ENCODE results near the gene ZHX3.

ZHX3 gene

GRCh38 chr20:41307021-41307420 lies 10.5 kb downstream of the ZHX3 start:
- no peaks in the 10 kb centered on the region for H3K36me3 ChIP-seq (ENCODE audit: insufficient read depth, low read depth, low read length)
- H3K27me3 ChIP-seq (ENCODE audit: insufficient read depth, low read length) = no peaks in the 10 kb centered on the region
- no peaks in the 10 kb centered on the region for H3K9me3 ChIP-seq (ENCODE audit: insufficient read depth, low read depth, low read length)
- H3K9ac ChIP-seq (ENCODE audit: low read depth, low read length) = no peak overlapping the region
- no peak overlapping the region for H3K4me3 ChIP-seq (ENCODE audit: low read length)
- no peak overlapping the region for H3K27ac ChIP-seq (ENCODE audit: low read length)
- peaks cover 20% of the 10 kb centered on the region for H3K4me1 ChIP-seq (ENCODE audit: insufficient read depth, low read length)

GRCh38 chr20:41306061-41306727 lies 11.3 kb downstream of the ZHX3 start:
- peaks cover 20% of the 10 kb centered on the region for H3K4me1 ChIP-seq (ENCODE audit: insufficient read depth, low read length)
- H3K9ac ChIP-seq (ENCODE audit: low read depth, low read length) = no peak overlapping the region
- H3K36me3 ChIP-seq (ENCODE audit: insufficient read depth, low read depth, low read length) = no peaks in the 10 kb centered on the region
- H3K4me3 ChIP-seq (ENCODE audit: low read length) = no peak overlapping the region
- H3K27me3 ChIP-seq (ENCODE audit: insufficient read depth, low read length) = no peaks in the 10 kb centered on the region
- no peaks in the 10 kb centered on the region for H3K9me3 ChIP-seq (ENCODE audit: insufficient read depth, low read depth, low read length)
- no peak overlapping the region for H3K27ac ChIP-seq (ENCODE audit: low read length)

- H3K9me3 ChIP-seq (ENCODE audit: insufficient read depth, low read depth, low read length) = no peaks in the 10 kb centered on the region
- H3K27ac ChIP-seq (ENCODE audit: low read length) = no peak overlapping the region
- no peak overlapping the region for H3K9ac ChIP-seq (ENCODE audit: low read depth, low read length)
- H3K36me3 ChIP-seq (ENCODE audit: insufficient read depth, low read depth, low read length) = no peaks in the 10 kb centered on the region
- H3K4me3 ChIP-seq (ENCODE audit: low read length) = no peak overlapping the region
- H3K4me1 ChIP-seq (ENCODE audit: insufficient read depth, low read length) = peaks cover 20% of the 10 kb centered on the region
- H3K27me3 ChIP-seq (ENCODE audit: insufficient read depth, low read length) = no peaks in the 10 kb centered on the region
Measured at GRCh38 chr20:41304424-41305079, 13.0 kb downstream of the ZHX3 start.

GRCh38 chr20:41304002-41304401 lies 13.5 kb downstream of the ZHX3 start:
- peaks cover 18% of the 10 kb centered on the region for H3K4me1 ChIP-seq (ENCODE audit: insufficient read depth, low read length)
- no peak overlapping the region for H3K9ac ChIP-seq (ENCODE audit: low read depth, low read length)
- no peak overlapping the region for H3K4me3 ChIP-seq (ENCODE audit: low read length)
- H3K36me3 ChIP-seq (ENCODE audit: insufficient read depth, low read depth, low read length) = no peaks in the 10 kb centered on the region
- no peaks in the 10 kb centered on the region for H3K9me3 ChIP-seq (ENCODE audit: insufficient read depth, low read depth, low read length)
- no peaks in the 10 kb centered on the region for H3K27me3 ChIP-seq (ENCODE audit: insufficient read depth, low read length)
- H3K27ac ChIP-seq (ENCODE audit: low read length) = no peak overlapping the region

GRCh38 chr20:41300886-41301285 lies 16.6 kb downstream of the ZHX3 start:
- H3K4me1 ChIP-seq (ENCODE audit: insufficient read depth, low read length) = peaks cover 6% of the 10 kb centered on the region; the same call in 1 of the 2 replicates
- H3K4me3 ChIP-seq (ENCODE audit: low read length) = no peak overlapping the region
- H3K9ac ChIP-seq (ENCODE audit: low read depth, low read length) = no peak overlapping the region
- no peaks in the 10 kb centered on the region for H3K36me3 ChIP-seq (ENCODE audit: insufficient read depth, low read depth, low read length)
- no peaks in the 10 kb centered on the region for H3K9me3 ChIP-seq (ENCODE audit: insufficient read depth, low read depth, low read length)
- H3K27ac ChIP-seq (ENCODE audit: low read length) = no peak overlapping the region
- H3K27me3 ChIP-seq (ENCODE audit: insufficient read depth, low read length) = no peaks in the 10 kb centered on the region

GRCh38 chr20:41300383-41300782 lies 17.1 kb downstream of the ZHX3 start:
- Histone ChIP-seq H3K9me3 (ENCODE audit: insufficient read depth, low read depth, low read length) (no peaks in the 10 kb centered on the region), H3K9ac (ENCODE audit: low read depth, low read length) (no peak overlapping the region), H3K27ac (ENCODE audit: low read length) (no peak overlapping the region), H3K4me3 (ENCODE audit: low read length) (no peak overlapping the region), H3K27me3 (ENCODE audit: insufficient read depth, low read length) (no peaks in the 10 kb centered on the region), H3K4me1 (ENCODE audit: insufficient read depth, low read length) (peaks cover 6% of the 10 kb centered on the region; the same call in 1 of the 2 replicates), H3K36me3 (ENCODE audit: insufficient read depth, low read depth, low read length) (no peaks in the 10 kb centered on the region)

GRCh38 chr20:41299899-41300298 lies 17.6 kb downstream of the ZHX3 start:
- Histone ChIP-seq H3K9ac (ENCODE audit: low read depth, low read length) (no peak overlapping the region), H3K36me3 (ENCODE audit: insufficient read depth, low read depth, low read length) (no peaks in the 10 kb centered on the region), H3K4me1 (ENCODE audit: insufficient read depth, low read length) (peaks cover 6% of the 10 kb centered on the region; the same call in 1 of the 2 replicates), H3K27ac (ENCODE audit: low read length) (no peak overlapping the region), H3K9me3 (ENCODE audit: insufficient read depth, low read depth, low read length) (no peaks in the 10 kb centered on the region), H3K4me3 (ENCODE audit: low read length) (no peak overlapping the region), H3K27me3 (ENCODE audit: insufficient read depth, low read length) (no peaks in the 10 kb centered on the region)

GRCh38 chr20:41293269-41294037 lies 24.1 kb downstream of the ZHX3 start:
- Histone ChIP-seq H3K27me3 (ENCODE audit: insufficient read depth, low read length) (no peaks in the 10 kb centered on the region), H3K4me1 (ENCODE audit: insufficient read depth, low read length) (peaks cover under 1% of the 10 kb centered on the region; the same call in 1 of the 2 replicates), H3K9ac (ENCODE audit: low read depth, low read length) (no peak overlapping the region), H3K4me3 (ENCODE audit: low read length) (no peak overlapping the region), H3K27ac (ENCODE audit: low read length) (no peak overlapping the region), H3K9me3 (ENCODE audit: insufficient read depth, low read depth, low read length) (no peaks in the 10 kb centered on the region), H3K36me3 (ENCODE audit: insufficient read depth, low read depth, low read length) (no peaks in the 10 kb centered on the region)

- no peaks in the 10 kb centered on the region for H3K4me1 ChIP-seq (ENCODE audit: insufficient read depth, low read length)
- no peak overlapping the region for H3K4me3 ChIP-seq (ENCODE audit: low read length)
- no peak overlapping the region for H3K27ac ChIP-seq (ENCODE audit: low read length)
- no peak overlapping the region for H3K9ac ChIP-seq (ENCODE audit: low read depth, low read length)
- no peaks in the 10 kb centered on the region for H3K27me3 ChIP-seq (ENCODE audit: insufficient read depth, low read length)
- H3K36me3 ChIP-seq (ENCODE audit: insufficient read depth, low read depth, low read length) = no peaks in the 10 kb centered on the region
- peaks cover 14% of the 10 kb centered on the region for H3K9me3 ChIP-seq (ENCODE audit: insufficient read depth, low read depth, low read length)
Measured at GRCh38 chr20:41290804-41291389, 26.6 kb downstream of the ZHX3 start.

- Histone ChIP-seq H3K9me3 (ENCODE audit: insufficient read depth, low read depth, low read length) (peaks cover 15% of the 10 kb centered on the region), H3K4me3 (ENCODE audit: low read length) (no peak overlapping the region), H3K4me1 (ENCODE audit: insufficient read depth, low read length) (no peaks in the 10 kb centered on the region), H3K36me3 (ENCODE audit: insufficient read depth, low read depth, low read length) (no peaks in the 10 kb centered on the region), H3K27ac (ENCODE audit: low read length) (no peak overlapping the region), H3K27me3 (ENCODE audit: insufficient read depth, low read length) (no peaks in the 10 kb centered on the region; the same call in 1 of the 2 replicates), H3K9ac (ENCODE audit: low read depth, low read length) (no peak overlapping the region)
Measured at GRCh38 chr20:41287327-41287726, 30.2 kb downstream of the ZHX3 start.

- H3K36me3 ChIP-seq (ENCODE audit: insufficient read depth, low read depth, low read length) = no peaks in the 10 kb centered on the region
- H3K9me3 ChIP-seq (ENCODE audit: insufficient read depth, low read depth, low read length) = peaks cover 15% of the 10 kb centered on the region
- no peak overlapping the region for H3K9ac ChIP-seq (ENCODE audit: low read depth, low read length)
- no peak overlapping the region for H3K4me3 ChIP-seq (ENCODE audit: low read length)
- no peak overlapping the region for H3K27ac ChIP-seq (ENCODE audit: low read length)
- H3K27me3 ChIP-seq (ENCODE audit: insufficient read depth, low read length) = no peaks in the 10 kb centered on the region; the same call in 1 of the 2 replicates
- H3K4me1 ChIP-seq (ENCODE audit: insufficient read depth, low read length) = no peaks in the 10 kb centered on the region
Measured at GRCh38 chr20:41286240-41286851, 31.2 kb downstream of the ZHX3 start.

Data from iPS-20b (cell line).